GM19452 (cell line): Measurements from ENCODE around the gene ERFL.
A peak's percentile ranks its signal among the peaks of the same experiment; 100 is the strongest.

Experiments used
- ATAC-seq: cut with Tn5 transposase; IDR thresholded peaks from one replicate; pipeline ENCODE4 v1.9.1; 2021; ENCODE audit not compliant: unreplicated experiment

The ERFL gene

DNA sequence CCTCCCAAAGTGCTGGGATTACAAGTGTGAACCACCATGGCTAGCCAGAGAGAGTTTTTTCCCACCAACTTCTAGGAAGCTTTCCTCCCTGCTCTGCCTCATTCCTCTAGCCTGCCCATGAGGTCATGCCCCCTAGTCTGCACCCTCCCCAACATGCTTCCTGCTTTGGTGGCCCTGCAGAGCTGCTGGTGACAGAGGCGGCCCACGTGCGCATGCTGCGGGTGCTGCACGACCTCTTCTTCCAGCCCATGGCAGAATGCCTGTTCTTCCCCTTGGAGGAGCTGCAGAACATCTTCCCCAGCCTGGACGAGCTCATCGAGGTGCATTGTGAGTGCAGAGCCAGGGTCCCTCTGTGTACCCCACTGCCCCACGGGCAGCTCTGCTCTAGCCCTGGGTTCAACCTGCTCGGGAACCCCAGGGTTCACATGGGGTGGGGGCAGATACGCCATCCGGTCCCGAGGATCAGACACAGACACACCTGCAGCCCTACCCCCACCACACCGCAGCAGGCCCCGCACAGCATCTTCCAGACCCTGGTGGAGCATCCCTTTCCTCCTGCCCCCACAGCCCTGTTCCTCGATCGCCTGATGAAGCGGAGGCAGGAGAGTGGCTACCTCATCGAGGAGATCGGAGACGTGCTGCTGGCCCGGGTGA lies 26.4 kb downstream of the ERFL start:
- ATAC-seq, result no peak

DNA sequence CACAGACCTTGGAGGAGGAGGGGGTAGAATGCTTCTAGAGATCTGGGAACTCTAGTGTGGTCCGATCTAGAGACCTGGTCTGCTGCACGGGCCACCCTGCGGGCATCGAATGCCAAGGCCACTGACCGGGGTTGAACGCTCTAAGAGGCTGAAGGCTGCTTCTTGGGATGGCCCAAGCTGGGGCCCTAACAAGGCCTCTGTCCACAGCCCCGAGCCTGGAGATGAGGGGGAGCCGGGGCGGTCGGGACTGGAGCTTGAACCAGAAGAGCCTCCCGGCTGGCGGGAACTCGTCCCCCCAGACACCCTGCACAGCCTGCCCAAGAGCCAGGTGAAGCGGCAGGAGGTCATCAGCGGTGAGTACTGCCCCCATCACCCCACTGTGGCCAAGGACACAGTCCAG lies 30.0 kb downstream of the ERFL start:
- ATAC-seq, result no peak

DNA sequence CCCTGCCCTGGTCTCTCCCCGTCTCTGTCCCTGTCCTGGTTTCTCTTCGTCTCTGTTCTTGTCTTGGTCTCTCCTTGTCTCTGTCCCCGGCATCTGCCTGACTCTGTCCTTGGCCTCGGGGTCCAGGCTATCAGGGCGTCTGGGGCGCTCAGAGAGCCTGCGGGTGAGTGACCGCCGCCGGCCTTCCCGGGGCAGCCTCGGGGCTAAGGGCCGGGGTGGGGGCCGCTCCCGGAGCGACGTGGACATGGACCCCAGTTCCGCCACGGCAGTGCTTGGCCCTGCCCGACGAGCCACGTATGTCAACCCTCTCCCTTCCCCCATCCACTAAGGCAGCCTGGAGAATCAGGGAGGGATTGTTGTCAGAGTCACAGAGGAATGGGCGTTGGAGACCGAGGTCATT lies 30.4 kb downstream of the ERFL start:
- no peak for ATAC-seq

DNA sequence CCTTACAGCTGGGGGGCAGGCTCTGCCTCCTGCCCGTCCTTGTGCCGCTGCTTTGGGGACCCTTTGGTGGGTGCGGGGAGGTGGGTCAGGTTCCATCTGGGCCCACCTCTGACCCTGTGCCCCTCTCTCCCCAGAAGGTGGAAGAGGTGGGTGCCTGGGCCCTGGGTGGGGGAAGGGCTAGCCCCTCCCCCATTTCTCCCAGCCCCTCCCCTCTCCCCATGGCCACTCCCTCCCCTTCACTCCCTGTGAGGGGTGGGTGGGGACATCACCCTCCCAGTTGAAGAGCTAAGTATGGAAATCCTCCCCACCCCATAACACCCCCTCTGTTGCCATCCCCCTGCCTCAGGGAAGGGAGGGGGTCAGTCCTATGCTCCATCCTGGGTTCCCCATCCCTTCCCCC lies 31.1 kb downstream of the ERFL start:
- no peak for ATAC-seq

DNA sequence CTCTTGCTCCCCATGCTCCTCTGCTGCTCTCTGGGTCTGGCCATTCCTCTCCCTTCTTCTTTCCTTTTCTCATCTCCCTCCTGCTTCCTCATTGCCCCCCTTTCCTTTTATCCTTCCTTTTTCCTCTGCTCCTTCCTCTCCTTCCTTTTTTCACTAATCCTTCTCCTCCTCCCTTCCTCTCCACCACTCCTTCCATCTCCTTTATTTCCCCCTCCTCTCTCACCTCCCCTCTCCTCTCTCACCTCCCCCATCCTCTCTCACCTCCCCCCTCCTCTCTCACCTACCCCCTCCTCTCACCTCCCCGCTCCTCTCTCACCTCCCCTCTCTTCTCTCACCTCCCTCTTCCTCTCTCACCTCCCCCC lies 31.7 kb downstream of the ERFL start:
- ATAC-seq, result no peak

DNA sequence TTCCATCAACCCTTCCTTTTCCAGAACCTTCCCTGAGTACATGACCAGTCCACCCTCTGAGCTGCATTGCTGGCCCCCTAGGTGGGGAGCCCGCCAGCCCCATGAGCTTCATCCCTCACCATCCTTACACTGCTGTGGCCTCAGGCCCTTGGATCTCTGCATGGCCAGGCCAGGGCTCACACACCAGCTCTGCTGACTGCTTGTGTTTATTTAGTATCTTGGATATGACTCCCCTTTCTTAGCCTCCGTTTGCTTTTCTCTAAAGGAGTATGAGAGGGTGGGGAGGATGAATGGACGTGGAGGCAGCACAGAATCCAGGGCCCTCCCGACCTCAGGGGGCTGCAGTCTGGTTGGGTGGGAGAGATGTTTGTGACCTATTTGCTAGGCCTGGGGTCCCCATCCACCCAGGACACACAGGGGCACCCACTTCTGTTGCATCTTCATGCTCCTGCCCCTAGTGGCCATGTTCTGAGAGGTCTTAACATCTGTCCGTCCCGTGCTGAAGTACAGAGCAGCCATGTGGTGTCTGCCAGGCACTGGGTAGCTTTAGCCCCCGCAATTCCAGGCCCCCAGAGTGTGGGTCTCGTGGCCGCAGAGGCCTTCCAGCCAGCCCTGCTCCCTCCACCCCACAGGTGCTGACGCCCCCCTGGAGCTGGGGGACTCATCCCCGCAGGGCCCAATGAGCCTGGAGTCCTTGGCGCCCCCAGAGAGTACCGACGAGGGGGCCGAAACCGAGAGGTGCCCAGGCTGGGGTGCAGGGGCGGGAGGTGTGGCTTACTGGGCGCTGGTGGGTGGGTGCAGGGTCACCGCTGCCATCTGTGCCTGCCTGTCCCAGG lies 32.3 kb downstream of the ERFL start:
- ATAC-seq, result no peak

DNA sequence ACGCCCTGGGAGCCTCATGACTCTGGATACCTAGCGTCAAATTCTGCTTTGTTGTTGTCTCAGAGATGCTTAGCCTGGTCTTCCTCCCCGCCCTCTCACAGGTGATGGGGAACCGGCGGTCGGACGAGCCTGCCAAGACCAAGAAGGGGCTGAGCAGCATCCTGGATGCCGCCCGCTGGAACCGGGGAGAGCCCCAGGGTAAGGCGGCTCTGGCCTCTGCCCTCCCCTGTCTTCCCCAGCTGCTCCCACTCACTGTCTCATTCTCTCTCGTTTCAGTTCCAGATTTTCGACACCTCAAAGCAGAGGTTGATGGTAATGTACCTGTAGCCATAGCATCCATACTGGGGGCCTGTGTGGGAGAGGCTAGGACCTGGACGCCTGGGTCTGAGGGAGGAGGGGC lies 33.9 kb downstream of the ERFL start:
- no peak for ATAC-seq

DNA sequence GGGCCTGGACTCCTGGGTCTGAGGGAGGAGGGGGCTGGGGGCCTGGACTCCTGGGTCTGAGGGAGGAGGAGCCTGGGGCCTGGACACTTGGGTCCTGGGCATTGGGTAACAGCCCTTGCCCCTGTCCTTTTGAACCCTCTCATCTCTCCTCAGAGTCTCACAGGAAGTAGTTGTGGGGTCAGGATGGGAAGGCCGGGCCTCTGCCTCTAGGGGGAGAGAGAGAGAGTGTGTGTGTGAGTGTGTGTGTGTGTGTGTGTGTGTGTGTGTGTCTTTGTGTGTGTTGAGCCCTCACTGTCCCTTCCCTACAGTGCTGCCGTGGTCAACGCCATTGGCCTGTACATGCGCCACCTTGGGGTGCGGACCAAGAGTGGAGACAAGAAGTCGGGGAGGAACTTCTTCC lies 34.4 kb downstream of the ERFL start:
- no peak for ATAC-seq

DNA sequence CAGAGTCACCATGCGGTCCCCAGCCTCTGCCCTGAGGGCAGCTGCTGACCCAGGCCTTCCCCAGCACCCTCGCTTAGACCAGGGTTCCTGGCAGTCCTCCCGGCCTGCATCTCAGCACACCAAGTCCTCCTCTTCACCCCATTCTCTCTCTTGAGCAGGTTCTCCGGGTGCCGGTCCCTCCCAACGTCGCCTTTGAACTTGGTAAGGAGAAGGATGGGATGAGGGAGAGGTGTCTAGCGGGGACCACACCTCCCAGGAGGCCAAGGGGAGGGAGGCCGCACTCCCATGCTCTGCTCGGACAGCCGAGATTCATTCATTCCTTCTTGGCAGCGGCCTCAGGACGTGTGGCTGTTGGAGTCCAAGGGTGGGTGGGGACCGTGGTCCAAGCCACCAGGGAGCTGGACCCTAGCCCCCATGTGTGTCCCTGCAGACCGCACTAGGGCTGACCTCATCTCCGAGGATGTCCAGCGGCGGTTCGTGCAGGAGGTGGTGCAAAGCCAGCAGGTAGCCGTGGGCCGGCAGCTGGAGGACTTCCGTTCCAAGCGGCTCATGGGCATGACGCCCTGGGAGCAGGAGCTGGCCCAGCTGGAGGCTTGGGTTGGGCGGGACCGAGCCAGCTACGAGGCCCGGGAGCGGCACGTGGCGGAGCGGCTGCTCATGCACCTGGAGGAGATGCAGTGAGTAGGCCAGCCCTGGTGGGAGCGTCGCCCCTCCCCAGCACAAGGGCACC lies 35.9 kb downstream of the ERFL start:
- ATAC-seq, result no peak

DNA sequence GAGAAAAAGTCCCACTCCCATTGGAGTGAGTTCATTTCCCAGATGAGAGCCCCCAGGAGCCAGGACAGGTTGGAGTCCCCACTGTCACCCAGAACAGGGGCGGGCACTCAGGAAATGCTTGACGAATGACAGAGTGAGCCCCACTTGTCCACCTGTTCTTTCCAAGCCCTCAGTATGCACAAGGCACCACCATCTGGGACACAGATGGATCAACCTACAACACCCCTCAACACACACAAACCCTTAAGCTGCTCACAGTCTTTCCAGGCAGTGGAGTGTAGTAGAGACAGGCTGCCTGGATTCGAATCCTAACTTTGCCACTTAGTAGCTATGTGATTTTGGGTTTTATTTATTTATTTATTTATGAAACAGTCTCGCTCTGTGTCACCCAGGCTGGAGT lies 37.3 kb downstream of the ERFL start:
- ATAC-seq, result no peak

DNA sequence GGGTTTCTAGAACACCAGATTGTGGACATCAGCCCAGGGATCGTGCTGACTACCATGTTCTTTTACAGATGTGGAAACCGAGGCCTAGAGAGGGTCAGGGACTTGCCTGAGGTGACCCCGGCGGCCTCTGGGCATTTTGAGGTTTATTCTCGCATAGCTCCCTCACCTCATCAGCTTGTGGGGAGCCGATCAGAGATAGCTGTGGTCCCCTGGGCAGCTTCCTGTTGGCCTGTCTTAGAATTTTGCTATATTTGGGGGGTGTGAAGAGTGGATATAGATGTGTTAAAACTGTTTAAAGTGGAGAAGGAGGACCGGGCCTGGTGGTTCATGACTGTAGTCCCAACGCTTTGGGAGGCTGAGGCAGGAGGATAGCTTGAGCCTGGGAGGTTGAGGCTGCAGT lies 38.4 kb downstream of the ERFL start:
- no peak for ATAC-seq

DNA sequence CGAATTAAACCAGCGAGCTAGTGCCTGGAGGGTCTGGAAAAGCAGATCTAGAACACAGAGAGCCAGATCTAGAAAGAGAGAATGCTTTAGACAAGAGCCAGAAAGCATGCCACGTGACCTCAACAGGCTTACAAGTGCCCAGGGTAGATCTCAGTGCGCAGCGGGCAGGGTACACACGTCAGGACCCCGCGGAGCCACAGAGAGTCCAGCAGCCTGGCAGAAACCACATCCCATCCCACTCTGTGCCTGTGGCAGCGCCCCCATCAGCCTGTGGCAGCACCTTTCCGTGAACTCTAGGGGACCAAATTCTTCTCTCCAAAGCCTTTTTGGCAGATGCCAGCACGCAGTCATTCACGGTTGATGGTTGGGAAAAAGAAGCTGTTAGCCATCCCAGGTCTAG lies 39.3 kb downstream of the ERFL start:
- no peak for ATAC-seq

DNA sequence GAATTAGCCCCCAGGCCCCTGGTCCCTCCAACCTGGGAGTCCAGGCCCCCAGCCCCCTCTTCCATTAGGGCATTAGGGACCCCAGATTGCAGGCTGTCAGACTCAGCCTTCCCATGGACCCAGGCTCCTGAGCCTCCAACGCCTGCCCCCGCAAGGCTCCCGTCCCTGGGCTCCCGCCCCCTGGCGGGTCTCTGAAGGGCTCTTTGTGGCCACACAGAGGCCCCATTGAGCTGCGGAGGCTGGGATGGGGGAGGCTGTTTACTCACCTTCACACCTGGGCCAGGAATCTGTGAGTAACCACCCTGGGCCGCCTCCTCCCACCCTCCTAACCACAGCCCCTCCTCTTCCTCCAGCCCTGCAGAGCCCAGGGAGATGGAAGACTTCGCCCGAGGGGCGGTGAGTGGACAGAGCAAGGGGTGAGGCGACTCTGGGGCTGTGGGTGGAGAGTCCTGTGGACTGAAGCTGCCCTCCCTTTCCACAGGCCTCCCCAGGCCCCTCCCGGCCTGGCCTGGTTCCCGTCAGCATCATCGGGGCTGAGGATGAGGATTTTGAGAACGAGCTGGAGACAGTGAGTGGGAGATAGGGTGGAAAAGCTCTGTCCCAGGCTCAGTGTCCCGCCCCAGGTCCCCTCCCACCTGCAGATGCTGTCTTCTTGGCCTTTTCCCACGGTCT lies 40.4 kb downstream of the ERFL start:
- ATAC-seq, result no peak

DNA sequence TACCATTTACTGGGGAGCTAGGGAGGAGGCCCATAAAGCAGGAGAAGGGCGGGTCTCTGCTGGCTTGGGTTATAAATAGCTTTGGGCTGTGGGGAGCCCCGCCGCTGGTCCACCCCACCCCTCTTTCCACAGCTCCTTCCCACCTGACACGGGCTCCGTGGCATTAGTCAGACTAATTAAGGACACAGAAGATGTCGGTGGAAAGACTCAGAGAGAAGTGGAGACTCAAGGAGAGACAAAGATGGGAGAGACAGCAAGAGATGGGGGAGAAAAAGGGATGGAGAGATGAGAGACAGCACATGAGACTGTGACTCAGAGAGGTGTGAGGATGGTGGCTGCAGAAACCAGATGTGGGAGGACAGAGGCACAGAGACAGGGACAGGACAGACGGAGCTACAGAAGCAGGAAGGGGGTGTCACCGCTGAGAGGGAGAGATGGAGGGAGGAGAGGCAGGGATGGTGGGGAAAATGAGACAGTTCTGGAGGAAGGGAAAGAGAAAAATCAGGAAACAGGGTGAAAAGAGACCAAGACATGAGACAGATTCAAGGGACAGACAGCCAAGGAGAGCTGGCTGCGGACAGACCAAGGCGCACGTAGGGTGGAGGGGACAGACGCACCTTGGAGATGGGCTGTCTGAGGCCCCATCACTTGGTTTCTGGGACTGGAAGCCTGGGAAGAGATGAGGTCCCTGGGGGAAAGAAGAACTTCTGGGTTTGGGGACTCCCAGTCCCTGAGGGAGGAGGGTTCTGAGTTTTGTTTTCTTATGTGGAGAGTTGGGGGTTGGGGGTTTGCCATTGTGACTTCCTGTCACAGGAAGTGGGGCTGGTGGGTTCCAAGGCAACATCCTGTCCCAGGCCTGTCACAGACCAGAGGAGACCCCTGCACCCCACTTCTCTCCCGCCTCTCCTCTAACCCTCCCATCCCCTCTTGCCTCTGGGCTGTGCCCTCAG lies 41.2 kb downstream of the ERFL start:
- ATAC-seq, result no peak

DNA sequence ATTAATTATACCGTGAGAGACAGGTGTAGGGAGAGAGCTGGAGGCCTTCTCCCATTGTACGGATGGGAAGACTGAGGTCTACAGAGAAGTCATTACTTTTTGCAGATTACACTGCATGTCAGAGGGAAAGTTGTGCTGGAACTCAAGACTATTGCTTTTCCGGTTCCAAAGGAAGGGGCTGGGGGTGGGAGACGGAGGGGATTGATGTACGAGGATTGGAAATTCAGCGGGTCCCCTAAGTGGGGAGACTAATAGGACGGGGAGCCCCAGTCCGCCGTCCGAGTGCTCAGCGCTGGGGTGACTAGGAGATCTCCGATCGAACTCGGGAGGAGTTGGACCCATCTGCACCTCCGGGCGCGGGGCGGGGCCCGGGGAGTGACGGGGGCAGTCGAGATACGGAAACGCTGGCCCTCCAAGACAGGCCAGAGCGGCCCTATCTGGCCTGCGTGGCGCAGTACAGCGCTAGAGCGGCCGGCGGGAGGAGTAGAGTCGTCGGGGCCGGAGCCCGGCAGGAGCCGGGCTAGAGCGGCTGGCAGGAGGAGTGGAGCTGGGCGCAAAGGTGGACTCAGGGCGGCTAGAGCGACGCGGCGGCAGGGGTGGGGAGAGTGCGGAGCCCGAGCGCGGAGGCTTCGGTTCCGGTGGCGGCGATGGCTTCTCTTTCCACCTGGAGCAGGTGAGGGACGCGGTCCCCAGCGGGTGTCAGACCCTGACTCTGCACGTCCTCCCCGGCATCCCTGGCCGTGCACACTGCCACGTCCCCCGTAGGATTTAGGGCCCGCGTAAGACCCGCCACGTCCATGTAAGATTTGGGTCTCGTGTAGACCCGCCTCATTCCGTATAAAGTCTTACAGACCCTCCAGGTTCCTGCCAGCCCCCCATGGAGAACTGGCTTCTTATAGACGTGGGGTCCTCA lies 44.2 kb downstream of the ERFL start:
- ATAC-seq, result peak; percentile 69

DNA sequence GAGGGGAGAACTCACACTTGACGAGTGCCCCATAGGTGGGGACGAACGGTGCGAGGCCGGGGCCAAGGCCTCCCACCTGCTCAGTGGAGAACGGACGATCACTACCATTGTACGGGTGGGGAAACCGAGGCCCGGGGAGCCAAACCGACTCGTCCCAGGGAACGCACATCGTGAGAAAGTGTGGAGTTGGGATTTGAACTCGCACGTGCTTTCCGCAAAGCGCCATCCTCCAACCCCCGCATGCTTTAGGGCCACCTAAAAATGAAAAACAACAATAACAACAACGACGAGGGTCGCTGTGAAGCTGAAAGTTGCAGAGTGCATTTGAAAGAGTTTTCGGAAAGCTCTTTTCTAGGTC lies 44.8 kb downstream of the ERFL start:
- no peak for ATAC-seq

DNA sequence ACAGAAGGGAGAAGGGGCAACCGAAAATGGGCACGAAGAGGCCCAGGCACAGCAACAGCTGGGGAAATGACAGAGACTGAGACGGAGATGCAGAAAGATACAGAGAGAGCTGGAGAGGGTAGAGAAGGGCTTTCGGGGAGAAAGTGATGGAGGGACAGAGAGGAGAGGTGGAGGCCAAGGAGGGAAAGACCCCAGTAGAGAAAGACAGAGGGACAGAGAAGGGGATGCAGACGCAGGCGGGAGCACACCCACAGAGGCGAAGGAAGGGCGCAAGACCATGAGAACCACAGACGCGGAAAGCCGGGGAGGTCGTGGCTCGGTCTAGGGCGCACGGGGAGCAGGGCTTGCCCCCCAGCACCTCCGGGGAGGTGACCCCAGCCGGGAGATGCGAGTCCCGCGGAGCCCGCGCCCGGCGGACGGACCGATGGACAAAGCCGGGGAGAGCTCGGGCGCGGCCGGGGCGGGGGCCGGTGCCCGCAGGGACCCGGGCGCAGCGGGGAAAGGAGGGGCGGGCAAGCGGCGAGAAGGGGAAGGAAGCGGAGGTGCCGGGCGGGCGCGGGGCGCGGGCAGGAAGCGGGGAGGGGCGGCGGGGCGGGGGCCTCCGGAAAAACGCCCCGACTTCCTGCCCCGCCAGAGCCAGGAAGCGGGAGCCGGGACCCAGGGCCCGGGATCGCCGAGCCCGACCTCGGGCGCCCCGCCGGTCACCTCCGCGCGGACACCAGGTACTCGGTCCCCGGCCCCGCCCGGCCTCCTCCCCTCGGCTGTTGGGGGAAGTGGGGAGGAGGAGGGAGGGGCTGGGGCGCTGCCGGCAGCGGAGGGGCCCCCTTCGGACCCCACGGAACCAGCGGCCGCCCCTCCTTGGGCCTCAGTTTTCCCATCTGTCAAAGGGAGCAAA lies 45.4 kb downstream of the ERFL start, which contains the start of gene ARHGEF1:
Gene ARHGEF1 (plus strand): TSS at position 617 of the 895 bp plus-strand sequence. CDS start 4,899 bp downstream, outside the sequence.
- ATAC-seq, result no peak

DNA sequence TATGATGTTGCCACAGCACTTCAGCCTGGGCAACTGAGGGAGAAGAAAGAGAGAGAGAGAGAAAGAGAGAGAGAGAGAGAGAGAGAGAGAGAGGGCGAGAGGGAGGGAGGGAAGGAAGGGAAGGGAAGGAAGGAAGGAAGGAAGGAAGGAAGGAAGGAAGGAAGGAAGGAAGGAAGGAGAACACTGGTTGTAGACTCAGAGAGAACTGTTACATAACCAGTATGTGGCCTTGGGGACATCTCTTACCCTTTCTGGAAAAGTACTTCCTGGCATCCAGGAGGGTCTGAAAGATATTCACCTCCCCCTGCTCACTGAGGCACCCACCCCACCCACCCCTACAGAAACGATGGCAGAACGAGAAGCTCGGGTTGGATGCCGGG lies 47.9 kb downstream of the ERFL start:
- ATAC-seq, result no peak
